GM12878 (cell line): ENCODE results near the gene BTBD1. TPM values are rescaled to one million over a fixed set of nuclear protein-coding genes. Genes with fewer than 3 reads are reported as not detected.

Source experiments
- ATAC-seq: fragments of 200-7000 bp; cut with Tn5 transposase; 3 replicates; pipeline ENCODE4 v1.9.1; 2020; ENCODE audit warnings: mild to moderate bottlenecking, moderate library complexity
- BruUV-seq: library from RNA; stranded (reverse); fragments of 400-500 nt; replicated peaks from 2 replicates; lab custom pipeline; 2021; lab: Mats Ljungman, UMichigan
- CTCF ChIA-PET: fragments of 300-600 bp; sonication (Branson Sonifier 250); formaldehyde crosslinking; extraction: SDS; loops from one replicate; lab custom pipeline; 2021; ENCODE audit warnings: inconsistent platforms; lab: Yijun Ruan, JAX
- POLR2A ChIA-PET: fragments of 350-600 bp; formaldehyde crosslinking; extraction: SDS; loops from one replicate; lab custom pipeline; 2021; ENCODE audit warnings: inconsistent platforms; lab: Charles Lee
- RAD21 ChIA-PET: fragments of 300-600 bp; sonication (Branson Sonifier 250); formaldehyde crosslinking; loops from one replicate; lab custom pipeline; 2023; ENCODE audit warnings: antibody characterized with exemption; ENCODE audit not compliant: unreplicated experiment; lab: Charles Lee
- SMC1A ChIA-PET: fragments of 300-600 bp; sonication (Branson Sonifier 250); formaldehyde crosslinking; loops from one replicate; lab custom pipeline; 2023; ENCODE audit not compliant: unreplicated experiment, uncharacterized antibody; lab: Charles Lee
- DNase-seq: peaks from one replicate; pipeline ENCODE4 v3.0.0-alpha.2; 2011; ENCODE audit warnings: low read depth, low spot score
- FAIRE-seq: peaks from 3 replicates; lab custom pipeline; 2011; peaks lifted over from hg19 to GRCh38; lab: Jason Lieb, UNC
- H2AFZ ChIP-seq: 2 replicates; pipeline ENCODE4 v1.6.0; 2011; ENCODE audit warnings: low read depth, low read length, control low read depth; ENCODE audit not compliant: control insufficient read depth
- H3K27ac ChIP-seq: 2 replicates; pipeline ENCODE4 v1.5.1; 2011; ENCODE audit warnings: control low read depth; ENCODE audit not compliant: control insufficient read depth, insufficient read depth
- H3K27me3 ChIP-seq, 2 experiments: replicated peaks in 1 of 2; 2 replicates each; pipeline versions ENCODE4 v1.6.0 to v1.6.1; 2011; ENCODE audit warnings: low read length in 1 of 2; ENCODE audit not compliant: control insufficient read depth in 2 of 2, insufficient read depth in 2 of 2
- H3K36me3 ChIP-seq, 2 experiments: 2 replicates each; pipeline ENCODE4 v1.5.1; 2011; ENCODE audit warnings: low read length in 1 of 2; ENCODE audit not compliant: control insufficient read depth in 2 of 2, insufficient read depth in 2 of 2
- H3K4me1 ChIP-seq: 2 replicates; pipeline ENCODE4 v1.6.1; 2011; ENCODE audit warnings: mild to moderate bottlenecking, low read length, moderate library complexity, mixed read lengths; ENCODE audit not compliant: control insufficient read depth, insufficient read depth
- H3K4me2 ChIP-seq: 2 replicates; pipeline ENCODE4 v1.6.0; 2011; ENCODE audit warnings: control low read depth; ENCODE audit not compliant: control insufficient read depth, insufficient read depth
- H3K4me3 ChIP-seq: fragments of 200-600 bp; sonication (generic); 2 replicates; pipeline ENCODE4 v1.5.1; 2016
- H3K79me2 ChIP-seq: 2 replicates; pipeline ENCODE4 v1.6.0; 2011; ENCODE audit warnings: low read length; ENCODE audit not compliant: control insufficient read depth, insufficient read depth
- H3K9ac ChIP-seq: 2 replicates; pipeline ENCODE4 v1.8.0; 2011; ENCODE audit warnings: low read length, control low read depth, mixed read lengths; ENCODE audit not compliant: control insufficient read depth, insufficient read depth
- H3K9me3 ChIP-seq: replicated peaks from 3 replicates; pipeline ENCODE4 v1.5.1; 2011; ENCODE audit warnings: mild to moderate bottlenecking, low read length; ENCODE audit not compliant: control insufficient read depth, insufficient read depth
- H4K20me1 ChIP-seq: 2 replicates; pipeline ENCODE4 v1.6.0; 2011; ENCODE audit not compliant: control insufficient read depth, insufficient read depth
- CBX5 ChIP-seq: sonication (generic); IDR thresholded peaks from 2 replicates; pipeline ENCODE4 v1.6.1; 2016; ENCODE audit warnings: low read depth, moderate library complexity, mild to moderate bottlenecking, inconsistent platforms
- CEBPB ChIP-seq, 2 experiments: fragments of 150-350 bp in 1 of 2; IDR thresholded peaks; 2 replicates each; pipeline ENCODE4 v1.6.1; 2012 to 2014; ENCODE audit warnings: low read depth in 2 of 2, low read length in 2 of 2, borderline replicate concordance in 1 of 2, inconsistent platforms in 1 of 2
- DPF2 ChIP-seq: fragments of 450-650 bp; IDR thresholded peaks from 2 replicates; pipeline ENCODE4 v1.6.1; 2017; ENCODE audit warnings: mild to moderate bottlenecking
- EP300 ChIP-seq, 2 experiments: fragments of 150-350 bp in 1 of 2; IDR thresholded peaks; 2 replicates each; pipeline ENCODE4 v1.6.1; 2011 to 2012; ENCODE audit warnings: low read depth in 2 of 2, low read length in 2 of 2, borderline replicate concordance in 1 of 2, improper control_type of control experiment in 1 of 2, inconsistent platforms in 1 of 2; ENCODE audit not compliant: control insufficient read depth in 1 of 2
- ESRRA ChIP-seq: IDR thresholded peaks from 2 replicates; pipeline ENCODE4 v1.6.1; 2012; ENCODE audit warnings: mild to moderate bottlenecking, low read length, improper control_type of control experiment
- HDGF ChIP-seq: fragments of 450-650 bp; IDR thresholded peaks from 2 replicates; pipeline ENCODE4 v1.6.1; 2016; ENCODE audit warnings: antibody characterized with exemption
- KAT2A ChIP-seq: conservative IDR thresholded peaks from 2 replicates; pipeline ENCODE4 v1.6.1; 2011; ENCODE audit warnings: low read depth, low read length; ENCODE audit not compliant: control insufficient read depth
- LARP7 ChIP-seq: fragments of 450-650 bp; IDR thresholded peaks from 2 replicates; pipeline ENCODE4 v1.6.1; 2017; ENCODE audit warnings: mild to moderate bottlenecking
- MEF2A ChIP-seq: IDR thresholded peaks from 2 replicates; pipeline ENCODE4 v1.6.1; 2011; ENCODE audit warnings: low read depth, mild to moderate bottlenecking, low read length, moderate library complexity; ENCODE audit not compliant: insufficient read depth
- NBN ChIP-seq: fragments of 450-650 bp; IDR thresholded peaks from 2 replicates; pipeline ENCODE4 v1.6.1; 2016
- NFYA ChIP-seq: IDR thresholded peaks from 2 replicates; pipeline ENCODE4 v1.6.1; 2011; ENCODE audit warnings: low read depth, mild to moderate bottlenecking, low read length, improper control_type of control experiment, borderline replicate concordance
- SIX5 ChIP-seq: IDR thresholded peaks from 2 replicates; pipeline ENCODE4 v1.6.1; 2011; ENCODE audit warnings: mild to moderate bottlenecking, low read depth, low read length, moderate library complexity; ENCODE audit not compliant: severe bottlenecking
- SMARCA5 ChIP-seq: fragments of 450-650 bp; IDR thresholded peaks from 2 replicates; pipeline ENCODE4 v1.6.1; 2017; ENCODE audit warnings: mild to moderate bottlenecking
- SMC3 ChIP-seq: IDR thresholded peaks from 2 replicates; pipeline ENCODE4 v1.6.1; 2011; ENCODE audit warnings: low read length, improper control_type of control experiment, borderline replicate concordance
- TARDBP ChIP-seq: IDR thresholded peaks from 2 replicates; pipeline ENCODE4 v1.6.1; 2016; ENCODE audit warnings: borderline replicate concordance
- WRNIP1 ChIP-seq: IDR thresholded peaks from 2 replicates; pipeline ENCODE4 v1.6.1; 2011; ENCODE audit warnings: low read depth, low read length, improper control_type of control experiment, borderline replicate concordance
- YBX1 ChIP-seq: fragments of 450-650 bp; IDR thresholded peaks from 2 replicates; pipeline ENCODE4 v1.6.1; 2016; ENCODE audit warnings: antibody characterized with exemption
- YY1 ChIP-seq: IDR thresholded peaks from 2 replicates; pipeline ENCODE4 v1.6.1; 2011; ENCODE audit warnings: low read depth, mild to moderate bottlenecking, low read length
- ZBTB4 ChIP-seq: fragments of 450-650 bp; formaldehyde crosslinking; IDR thresholded peaks from 2 replicates; pipeline ENCODE4 v1.4.0; 2022; ENCODE audit warnings: mild to moderate bottlenecking, moderate library complexity
- ZNF24 ChIP-seq: fragments of 450-650 bp; IDR thresholded peaks from 2 replicates; pipeline ENCODE4 v1.6.1; 2017; ENCODE audit warnings: antibody characterized with exemption, mild to moderate bottlenecking
- ZZZ3 ChIP-seq: IDR thresholded peaks from 2 replicates; pipeline ENCODE4 v1.6.1; 2011; ENCODE audit warnings: low read depth; ENCODE audit not compliant: control insufficient read depth, insufficient read length
- WGBS: methylation state at CpG from one replicate; pipeline ENCODE4 v1.1.6; 2016; ENCODE audit warnings: low lambda C conversion rate; ENCODE audit not compliant: insufficient replicate concordance, insufficient coverage; ENCODE audit errors: missing lambda C conversion rate; 5-methylcytosine and 5-hydroxymethylcytosine counted together
- in situ Hi-C: fragments of 300-500 bp; cut with MboI; formaldehyde crosslinking; loops from 9 replicates; pipeline ENCODE4 v1.14.3; 2018; ENCODE audit warnings: mixed read lengths
- intact Hi-C: fragments of 100-400 bp; cut with micrococcal nuclease; formaldehyde crosslinking; loops from one replicate; pipeline ENCODE4 v1.14.2; 2022; ENCODE audit not compliant: unreplicated experiment
- polyA plus RNA-seq, 11 experiments: library from polyadenylated mRNA; depleted of rRNA in 4 of 11; unstranded in 6 of 11; stranded (reverse) in 5 of 11; fragments of >200 nt; fragmentation: Nextera tagmentation in 4 of 11; fragmentation: Illumina TruSeq in 1 of 11; extraction: Ambion mirVana in 4 of 11; extraction: Trizol in 1 of 11; gene quantifications; 1 replicate in 1 of 11; 2 replicates in 10 of 11; pipeline versions ENCODE4 v1.2.1 to v1.2.3, GENCODE V29; 2011 to 2016; ENCODE audit warnings: inconsistent platforms in 2 of 11, missing spikeins in 2 of 11, low read depth in 1 of 11
- total RNA-seq, 4 experiments: library from RNA; depleted of rRNA in 3 of 4; stranded (reverse); fragments of >200 nt in 3 of 4; fragmentation: Illumina TruSeq in 1 of 4; extraction: Trizol in 1 of 4; gene quantifications; 2 replicates each; pipeline versions ENCODE4 v1.2.1 to v1.2.3, GENCODE V29; 2013 to 2021

Gene BTBD1
- total and polyA plus RNA-seq, 10 of the 15 experiments (the other 5 are each of a cell fraction or from before 2014, with no cell fraction given) = 17.5 to 90.4 (median 73.1) TPM

- no peak for TF ChIP-seq ZBTB4
- TF ChIP-seq CBX5 = no peak
- TF ChIP-seq SMARCA5 = no peak
- TF ChIP-seq YY1 = 0 out of 2 replicates have a peak, but pooled peaks have one; percentile 5
- TF ChIP-seq EP300 (IDR thresholded peaks at IDR 0.05; ENCODE audit: borderline replicate concordance in 1 of 2, control insufficient read depth in 1 of 2, low read depth in 2 of 2, low read length in 2 of 2) = no peak
- no peak for TF ChIP-seq NBN
- peak in 1 of 2 experiments; percentile 54; a peak in 1 of 4 replicates for TF ChIP-seq CEBPB (IDR thresholded peaks at IDR 0.05; ENCODE audit: borderline replicate concordance in 1 of 2, low read depth in 2 of 2, low read length in 2 of 2)
- TF ChIP-seq, all 136 proteins: peak for 9
These were observed 41.5 kb upstream of the BTBD1 start (continued) for GRCh38 chr15:83108266-83109219.

DNA sequence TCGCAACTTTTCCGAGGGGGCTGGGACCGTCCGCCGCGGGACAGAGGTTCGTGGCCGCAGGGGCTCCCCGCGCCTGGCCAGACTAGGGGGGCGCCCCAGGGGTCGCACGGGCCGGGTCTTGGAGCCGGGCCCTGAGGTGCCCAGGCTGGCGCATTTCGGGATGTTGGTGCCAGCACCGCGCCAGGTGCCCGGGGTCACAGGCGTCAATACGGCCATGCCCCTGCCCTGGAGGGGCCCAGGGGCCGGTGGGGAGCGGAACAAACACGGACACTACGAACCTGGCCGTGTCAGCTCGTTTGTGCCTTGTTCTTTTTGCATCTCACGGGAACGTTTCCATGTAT lies 40.8 kb upstream of the BTBD1 start:
- H3K4me3 ChIP-seq = peak overlapping the region; percentile 67
- peak overlapping the region; percentile 81 for H2AFZ ChIP-seq
- intact Hi-C loops (no loop called here), in situ Hi-C loops (no loop called here)
- no peak overlapping the region for H3K27ac ChIP-seq
- no peaks in the 10 kb centered on the region for H3K9me3 ChIP-seq
- no peak for TF ChIP-seq ESRRA
- no peak for TF ChIP-seq KAT2A
- TF ChIP-seq NFYA = no peak
- TF ChIP-seq ZZZ3 = no peak
- no peak for TF ChIP-seq SMARCA5
- TF ChIP-seq SMC3 = no peak
- TF ChIP-seq TARDBP = no peak
- TF ChIP-seq LARP7 = no peak
- no peak for TF ChIP-seq HDGF
- TF ChIP-seq NBN = no peak
- no peak for TF ChIP-seq WRNIP1
- no peak for TF ChIP-seq YBX1
- TF ChIP-seq SIX5 = no peak
- TF ChIP-seq ZNF24 = no peak
- no peak for TF ChIP-seq DPF2
- no peak for TF ChIP-seq MEF2A
- ATAC-seq = peak; percentile 12
- FAIRE-seq = no peak
- H3K4me2 ChIP-seq = peak overlapping the region; percentile 93
- DNase-seq = no peak
- peak overlapping the region; percentile 1; the same call in 1 of the 2 replicates for H3K9ac ChIP-seq
- ChIA-PET SMC1A (no interaction called here), CTCF (no interaction called here), RAD21 (no interaction called here), POLR2A (no interaction called here)
- H3K36me3 ChIP-seq = no peaks in the 10 kb centered on the region
- H3K79me2 ChIP-seq = no peaks in the 10 kb centered on the region; the same call in 1 of the 2 replicates
- BruUV-seq = no TSS peak
- WGBS = 41% methylated on average over 30 of the region's 30 CpGs
- no peaks in the 10 kb centered on the region for H4K20me1 ChIP-seq
- H3K27me3 ChIP-seq = no peaks in the 10 kb centered on the region
- H3K4me1 ChIP-seq = peaks cover 19% of the 10 kb centered on the region
